K562 (cell line): ENCODE data around the gene LUC7L3. TPM values are rescaled to one million over a fixed set of nuclear protein-coding genes. Genes with fewer than 3 reads are reported as not detected.

Experiments
- ATAC-seq: fragments of 200-7000 bp; cut with Tn5 transposase; 3 replicates; pipeline ENCODE4 v1.9.1; 2020; ENCODE audit warnings: moderate library complexity
- BruUV-seq: library from RNA; stranded (reverse); fragments of 400-500 nt; replicated peaks from 2 replicates; lab custom pipeline; 2021; lab: Mats Ljungman, UMichigan
- CTCF ChIA-PET: fragments of 300-600 bp; formaldehyde crosslinking; extraction: SDS; loops from one replicate; lab custom pipeline; 2021; ENCODE audit warnings: low intra/inter-chr PET ratio; lab: Yijun Ruan, JAX
- POLR2A ChIA-PET: fragments of 300-600, 350-650 bp; sonication (Branson Sonifier 250); formaldehyde crosslinking; extraction: SDS; loops from one replicate; lab custom pipeline; 2021; ENCODE audit warnings: antibody characterized with exemption, inconsistent platforms; lab: Yijun Ruan, JAX
- DNase-seq, 4 experiments: peaks; one replicate each; pipeline versions ENCODE4 v3.0.0 to v3.0.0-alpha.2; 2011 to 2018; ENCODE audit warnings: low spot score in 3 of 4, mixed read lengths in 3 of 4; ENCODE audit errors: extremely low read depth in 1 of 4
- FAIRE-seq: peaks from 2 replicates; lab custom pipeline; 2011; peaks lifted over from hg19 to GRCh38; lab: Jason Lieb, UNC
- H2AFZ ChIP-seq: 2 replicates; pipeline ENCODE4 v1.6.0; 2011; ENCODE audit warnings: low read depth, low read length, control low read depth, inconsistent platforms
- H3K27ac ChIP-seq: fragments of 200-600 bp; 3 replicates; pipeline ENCODE4 v1.8.0; 2011; ENCODE audit warnings: low read depth, mild to moderate bottlenecking, control low read depth, inconsistent platforms, low read length, moderate library complexity, mixed read lengths; ENCODE audit errors: extremely low read depth
- H3K27me3 ChIP-seq, 2 experiments: fragments of 300-600 bp in 1 of 2; 2 replicates in 1 of 2; 3 replicates in 1 of 2; pipeline versions ENCODE4 v1.6.0 to v1.8.0; 2011; ENCODE audit warnings: inconsistent platforms in 2 of 2, low read length in 2 of 2, mild to moderate bottlenecking in 1 of 2, mixed read lengths in 1 of 2, moderate library complexity in 1 of 2; ENCODE audit not compliant: control insufficient read depth in 2 of 2, insufficient read depth in 2 of 2
- H3K36me3 ChIP-seq: fragments of 300-600 bp; 3 replicates; pipeline ENCODE4 v1.8.0; 2011; ENCODE audit warnings: mild to moderate bottlenecking, low read length, inconsistent platforms; ENCODE audit not compliant: control insufficient read depth, insufficient read depth
- H3K4me1 ChIP-seq, 2 experiments: fragments of 200-600 bp in 1 of 2; replicated peaks in 1 of 2; 2 replicates in 1 of 2; 3 replicates in 1 of 2; pipeline versions ENCODE4 v1.5.1 to v1.8.0; 2011; ENCODE audit warnings: inconsistent platforms in 2 of 2, low read length in 2 of 2, mild to moderate bottlenecking in 1 of 2, mixed read lengths in 1 of 2, moderate library complexity in 1 of 2; ENCODE audit not compliant: control insufficient read depth in 2 of 2, insufficient read depth in 2 of 2
- H3K4me2 ChIP-seq: 2 replicates; pipeline ENCODE4 v1.6.1; 2011; ENCODE audit warnings: low read length, control low read depth, inconsistent platforms, mixed read lengths; ENCODE audit not compliant: insufficient read depth
- H3K4me3 ChIP-seq: fragments of 200-600 bp; sonication (generic), shearing (Covaris generic); 2 replicates; pipeline ENCODE4 v1.5.1; 2016; ENCODE audit warnings: control low read depth, inconsistent platforms
- H3K79me2 ChIP-seq: fragments of 200-600 bp; 3 replicates; pipeline ENCODE4 v1.8.0; 2011; ENCODE audit warnings: low read length, inconsistent platforms; ENCODE audit not compliant: control insufficient read depth, insufficient read depth
- H3K9ac ChIP-seq, 2 experiments: 2 replicates each; pipeline versions ENCODE4 v1.6.0 to v1.6.1; 2011; ENCODE audit warnings: low read depth in 2 of 2, low read length in 2 of 2, control low read depth in 1 of 2, inconsistent platforms in 1 of 2, mild to moderate bottlenecking in 1 of 2, mixed read lengths in 1 of 2; ENCODE audit not compliant: insufficient read depth in 1 of 2
- H3K9me1 ChIP-seq: one replicate; pipeline ENCODE4 v1.6.0; 2011; ENCODE audit warnings: inconsistent platforms, mild to moderate bottlenecking, low read length, moderate library complexity; ENCODE audit not compliant: control insufficient read depth, insufficient read depth
- H3K9me3 ChIP-seq: replicated peaks from 2 replicates; pipeline ENCODE4 v1.5.1; 2011; ENCODE audit warnings: low read depth, low read length, inconsistent platforms; ENCODE audit not compliant: control insufficient read depth, insufficient read depth
- H4K20me1 ChIP-seq: replicated peaks from 2 replicates; pipeline ENCODE4 v1.6.1; 2011; ENCODE audit warnings: low read length, inconsistent platforms, mixed read lengths; ENCODE audit not compliant: control insufficient read depth, insufficient read depth
- ARHGAP35 ChIP-seq: fragments of 450-650 bp; IDR thresholded peaks from 2 replicates; pipeline ENCODE4 v1.6.1; 2018; ENCODE audit not compliant: partially characterized antibody
- COPS2 ChIP-seq: fragments of 450-650 bp; conservative IDR thresholded peaks from 2 replicates; pipeline ENCODE4 v1.6.1; 2016; ENCODE audit warnings: mild to moderate bottlenecking, moderate library complexity
- EHMT2 ChIP-seq: fragments of 450-650 bp; IDR thresholded peaks from 2 replicates; pipeline ENCODE4 v1.6.1; 2018; ENCODE audit warnings: antibody characterized with exemption
- KAT2B ChIP-seq: IDR thresholded peaks from one replicate; pipeline ENCODE4 v1.6.1; 2012; ENCODE audit warnings: low read depth, mild to moderate bottlenecking, control low read depth, inconsistent platforms, low read length, moderate library complexity
- NR0B1 ChIP-seq: fragments of 450-650 bp; IDR thresholded peaks from one replicate; pipeline ENCODE4 v1.6.1; 2018; ENCODE audit warnings: mild to moderate bottlenecking, moderate library complexity; ENCODE audit not compliant: partially characterized antibody
- NUFIP1 ChIP-seq: fragments of 450-650 bp; IDR thresholded peaks from 2 replicates; pipeline ENCODE4 v1.6.1; 2018; ENCODE audit not compliant: partially characterized antibody
- PTTG1 ChIP-seq: fragments of 450-650 bp; IDR thresholded peaks from 2 replicates; pipeline ENCODE4 v1.6.1; 2016; ENCODE audit warnings: low read depth, mild to moderate bottlenecking, missing genetic modification characterization, missing compliant biosample characterization
- RBM22 ChIP-seq: fragments of 200-400 bp; formaldehyde crosslinking; IDR thresholded peaks from 2 replicates; pipeline ENCODE4 v1.6.1; 2018; ENCODE audit warnings: low read length, low read depth; ENCODE audit not compliant: poor library complexity, severe bottlenecking
- STAT5A ChIP-seq: IDR thresholded peaks from 2 replicates; pipeline ENCODE4 v1.6.1; 2012; ENCODE audit warnings: low read length, inconsistent platforms, borderline replicate concordance
- TEAD4 ChIP-seq, 2 experiments: sonication (generic) in 1 of 2; formaldehyde crosslinking in 1 of 2; IDR thresholded peaks; 2 replicates each; pipeline versions ENCODE4 v1.6.1 to v1.8.0; 2012 to 2022; ENCODE audit warnings: borderline replicate concordance in 1 of 2, inconsistent platforms in 1 of 2, low read length in 1 of 2, mild to moderate bottlenecking in 1 of 2, missing genetic modification reagents in 1 of 2
- ZNF253 ChIP-seq: fragments of 250-450 bp; sonication (Bioruptor Pico); conservative IDR thresholded peaks from 2 replicates; pipeline ENCODE4 v1.6.1; 2021; ENCODE audit warnings: mild to moderate bottlenecking
- ZNF384 ChIP-seq: IDR thresholded peaks from 2 replicates; pipeline ENCODE4 v1.6.1; 2012; ENCODE audit warnings: low read depth, low read length, improper control_type of control experiment
- ZNF444 ChIP-seq: fragments of 250-450 bp; sonication (Bioruptor Pico); IDR thresholded peaks from 2 replicates; pipeline ENCODE4 v1.4.0; 2020; ENCODE audit warnings: mild to moderate bottlenecking, moderate library complexity
- ZNF75A ChIP-seq: fragments of 450-650 bp; formaldehyde crosslinking; IDR thresholded peaks from 2 replicates; pipeline ENCODE4 v1.4.0; 2020; ENCODE audit warnings: mild to moderate bottlenecking
- ZNF780A ChIP-seq: fragments of 250-450 bp; sonication (Bioruptor Pico); IDR thresholded peaks from 2 replicates; pipeline ENCODE4 v1.5.0; 2021; ENCODE audit warnings: mild to moderate bottlenecking
- WGBS: fragments of 100-300 bp; shearing (Covaris generic); methylation state at CpG from one replicate; pipeline ENCODE4 v1.1.6; 2016; ENCODE audit warnings: low coverage, mixed read lengths; ENCODE audit not compliant: insufficient coverage; ENCODE audit errors: missing lambda C conversion rate; 5-methylcytosine and 5-hydroxymethylcytosine counted together
- in situ Hi-C: fragments of 300-500 bp; cut with MboI; formaldehyde crosslinking; loops from 4 replicates; pipeline ENCODE4 v1.15.0; 2018; ENCODE audit warnings: inconsistent platforms, mixed read lengths
- intact Hi-C: fragments of 100-400 bp; cut with micrococcal nuclease; formaldehyde crosslinking; loops from 2 replicates; pipeline ENCODE4 v1.14.2; 2022
- polyA plus RNA-seq, 8 experiments: library from polyadenylated mRNA; depleted of rRNA in 4 of 8; stranded (reverse) in 5 of 8; unstranded in 3 of 8; fragments of >200 nt; fragmentation: Nextera tagmentation in 2 of 8; fragmentation: Illumina TruSeq in 1 of 8; extraction: Ambion mirVana in 2 of 8; extraction: Trizol in 1 of 8; gene quantifications; 2 replicates each; pipeline versions ENCODE4 v1.2.1 to v1.2.3, GENCODE V29; 2011 to 2014; ENCODE audit warnings: inconsistent platforms in 1 of 8, missing spikeins in 1 of 8
- total RNA-seq, 7 experiments: library from RNA; depleted of rRNA in 6 of 7; stranded (reverse); fragments of >200 nt in 6 of 7; fragmentation: Illumina TruSeq in 2 of 7; extraction: Trizol in 2 of 7; gene quantifications; 2 replicates each; pipeline versions ENCODE4 v1.2.1 to v1.2.3, GENCODE V29; 2011 to 2021; ENCODE audit warnings: low replicate concordance in 1 of 7
- TF ChIP-seq, protein P1 (sequence below): sonication (generic); formaldehyde crosslinking; IDR thresholded peaks from 2 replicates; pipeline ENCODE4 v1.8.0; 2022; ENCODE audit warnings: mild to moderate bottlenecking, missing genetic modification reagents
- TF ChIP-seq, protein P2 (sequence below): fragments of 250-450 bp; sonication (Bioruptor Pico); IDR thresholded peaks from 2 replicates; pipeline ENCODE4 v1.8.0; 2022; ENCODE audit warnings: moderate library complexity, mild to moderate bottlenecking, inconsistent platforms
- TF ChIP-seq, protein P3 (sequence below): fragments of 450-650 bp; IDR thresholded peaks from 2 replicates; pipeline ENCODE4 v1.7.1; 2018; ENCODE audit warnings: mild to moderate bottlenecking, low read depth; ENCODE audit not compliant: partially characterized antibody

The LUC7L3 gene
- total and polyA plus RNA-seq, 9 of the 15 experiments (the other 6 are each of a cell fraction or from before 2014, with no cell fraction given): 80.8 to 284 (median 127) TPM

DNA sequence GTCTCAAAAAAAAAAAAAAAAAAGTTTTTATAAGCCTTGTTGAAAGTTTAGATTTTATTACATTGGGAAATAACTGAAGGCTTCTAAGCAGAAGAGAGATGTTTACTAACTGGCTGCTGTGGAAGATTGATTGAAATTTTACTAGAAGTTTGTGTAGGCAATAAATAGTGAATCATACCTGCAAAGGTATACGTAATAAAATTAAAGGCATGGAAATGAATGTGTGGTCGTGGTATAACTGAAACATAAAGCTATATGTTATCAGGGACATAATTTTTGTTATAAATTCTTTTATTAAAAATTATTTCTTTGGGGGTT, 8.7 kb downstream of the LUC7L3 start:
- 42% methylated on average over 2 of the region's 2 CpGs for WGBS
- ATAC-seq: no peak
- peaks cover 43% of the 10 kb centered on the region; the same call in 2 of the 3 replicates for H3K36me3 ChIP-seq
- H2AFZ ChIP-seq: no peak overlapping the region
- BruUV-seq: no TSS peak
- H3K4me1 ChIP-seq: peaks cover 13 to 25% of the 10 kb centered on the region in 2 experiments; a peak in 4 of 5 replicates
- ChIA-PET POLR2A (interaction anchor here (0.7 to 1.3 kb wide), 4 partner anchors 9 to 171 kb away, joined by 3 to 7 read pairs (median 3); partner anchors contain the start of gene LUC7L3), CTCF (no interaction called here)
- H3K27ac ChIP-seq: no peak overlapping the region
- FAIRE-seq: no peak
- peaks cover 3% of the 10 kb centered on the region for H3K9me1 ChIP-seq
- no peak overlapping the region for H3K4me3 ChIP-seq
- peaks cover 49% of the 10 kb centered on the region for H4K20me1 ChIP-seq
- no peak overlapping the region for H3K9ac ChIP-seq
- no peaks in the 10 kb centered on the region for H3K27me3 ChIP-seq
- intact Hi-C loops (loop anchor here (10.0 kb wide), 1 partner anchor 207 kb away; no protein-coding TSS in a partner anchor), in situ Hi-C loops (no loop called here)
- no peak for DNase-seq
- peaks cover 100% of the 10 kb centered on the region for H3K79me2 ChIP-seq
- H3K4me2 ChIP-seq: no peak overlapping the region
- no peaks in the 10 kb centered on the region for H3K9me3 ChIP-seq
- TF ChIP-seq PTTG1 (tag) (no peak), ZNF75A (CRISPR knock-in tag) (no peak), NUFIP1 (no peak), TEAD4 (IDR thresholded peaks at IDR 0.05; ENCODE audit: low read length) (no peak), TEAD4 (CRISPR knock-in tag; IDR thresholded peaks at IDR 0.05; ENCODE audit: borderline replicate concordance) (no peak), KAT2B (no peak), RBM22 (no peak), ZNF253 (CRISPR knock-in tag) (no peak), ARHGAP35 (no peak), ZNF384 (no peak), EHMT2 (no peak), ZNF444 (no peak), COPS2 (no peak), ZNF780A (CRISPR knock-in tag) (no peak), STAT5A (no peak), NR0B1 (no peak)
- TF ChIP-seq, protein P1, sequence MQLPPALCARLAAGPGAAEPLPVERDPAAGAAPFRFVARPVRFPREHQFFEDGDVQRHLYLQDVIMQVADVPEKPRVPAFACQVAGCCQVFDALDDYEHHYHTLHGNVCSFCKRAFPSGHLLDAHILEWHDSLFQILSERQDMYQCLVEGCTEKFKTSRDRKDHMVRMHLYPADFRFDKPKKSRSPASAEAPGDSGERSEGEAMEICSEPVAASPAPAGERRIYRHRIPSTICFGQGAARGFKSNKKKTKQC (CRISPR knock-in tag): no peak
- TF ChIP-seq, protein P2, sequence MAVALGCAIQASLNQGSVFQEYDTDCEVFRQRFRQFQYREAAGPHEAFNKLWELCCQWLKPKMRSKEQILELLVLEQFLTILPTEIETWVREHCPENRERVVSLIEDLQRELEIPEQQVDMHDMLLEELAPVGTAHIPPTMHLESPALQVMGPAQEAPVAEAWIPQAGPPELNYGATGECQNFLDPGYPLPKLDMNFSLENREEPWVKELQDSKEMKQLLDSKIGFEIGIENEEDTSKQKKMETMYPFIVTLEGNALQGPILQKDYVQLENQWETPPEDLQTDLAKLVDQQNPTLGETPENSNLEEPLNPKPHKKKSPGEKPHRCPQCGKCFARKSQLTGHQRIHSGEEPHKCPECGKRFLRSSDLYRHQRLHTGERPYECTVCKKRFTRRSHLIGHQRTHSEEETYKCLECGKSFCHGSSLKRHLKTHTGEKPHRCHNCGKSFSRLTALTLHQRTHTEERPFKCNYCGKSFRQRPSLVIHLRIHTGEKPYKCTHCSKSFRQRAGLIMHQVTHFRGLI (CRISPR knock-in tag): no peak
- TF ChIP-seq, protein P3, sequence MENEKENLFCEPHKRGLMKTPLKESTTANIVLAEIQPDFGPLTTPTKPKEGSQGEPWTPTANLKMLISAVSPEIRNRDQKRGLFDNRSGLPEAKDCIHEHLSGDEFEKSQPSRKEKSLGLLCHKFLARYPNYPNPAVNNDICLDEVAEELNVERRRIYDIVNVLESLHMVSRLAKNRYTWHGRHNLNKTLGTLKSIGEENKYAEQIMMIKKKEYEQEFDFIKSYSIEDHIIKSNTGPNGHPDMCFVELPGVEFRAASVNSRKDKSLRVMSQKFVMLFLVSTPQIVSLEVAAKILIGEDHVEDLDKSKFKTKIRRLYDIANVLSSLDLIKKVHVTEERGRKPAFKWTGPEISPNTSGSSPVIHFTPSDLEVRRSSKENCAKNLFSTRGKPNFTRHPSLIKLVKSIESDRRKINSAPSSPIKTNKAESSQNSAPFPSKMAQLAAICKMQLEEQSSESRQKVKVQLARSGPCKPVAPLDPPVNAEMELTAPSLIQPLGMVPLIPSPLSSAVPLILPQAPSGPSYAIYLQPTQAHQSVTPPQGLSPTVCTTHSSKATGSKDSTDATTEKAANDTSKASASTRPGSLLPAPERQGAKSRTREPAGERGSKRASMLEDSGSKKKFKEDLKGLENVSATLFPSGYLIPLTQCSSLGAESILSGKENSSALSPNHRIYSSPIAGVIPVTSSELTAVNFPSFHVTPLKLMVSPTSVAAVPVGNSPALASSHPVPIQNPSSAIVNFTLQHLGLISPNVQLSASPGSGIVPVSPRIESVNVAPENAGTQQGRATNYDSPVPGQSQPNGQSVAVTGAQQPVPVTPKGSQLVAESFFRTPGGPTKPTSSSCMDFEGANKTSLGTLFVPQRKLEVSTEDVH: no peak
